SU-DHL-6 (cell line): Measurements from ENCODE around the gene LCMT2.

Experiments
- H2AFZ ChIP-seq: fragments of 200-600 bp; sonication (generic); 2 replicates; pipeline ENCODE4 v1.6.1; 2014; ENCODE audit warnings: low read depth, mild to moderate bottlenecking, moderate library complexity, mixed read lengths, antibody characterized with exemption, low read length; ENCODE audit not compliant: severe bottlenecking
- H3F3A ChIP-seq: fragments of 200-600 bp; shearing (Covaris generic); 2 replicates; pipeline ENCODE4 v1.6.0; 2016; ENCODE audit warnings: antibody characterized with exemption, mild to moderate bottlenecking; ENCODE audit not compliant: insufficient read depth
- H3K27ac ChIP-seq: fragments of 200-600 bp; sonication (generic); 2 replicates; pipeline ENCODE4 v1.5.1; 2016; ENCODE audit warnings: low read depth, mild to moderate bottlenecking, low read length, moderate library complexity, mixed read lengths
- H3K27me3 ChIP-seq: fragments of 200-600 bp; sonication (generic), shearing (Covaris generic); 2 replicates; pipeline ENCODE4 v1.6.0; 2014; ENCODE audit warnings: mild to moderate bottlenecking, low read length
- H3K36me3 ChIP-seq: fragments of 200-600 bp; sonication (generic); 2 replicates; pipeline ENCODE4 v1.6.1; 2014; ENCODE audit warnings: mild to moderate bottlenecking, low read length, mixed read lengths
- H3K4me2 ChIP-seq: fragments of 300-600, 200-600 bp; shearing (Covaris generic), sonication (generic); 2 replicates; pipeline ENCODE4 v1.6.0; 2014; ENCODE audit warnings: low read length, low read depth, mild to moderate bottlenecking; ENCODE audit not compliant: poor library complexity, severe bottlenecking
- H3K4me3 ChIP-seq: fragments of 200-600 bp; sonication (generic); 2 replicates; pipeline ENCODE4 v1.5.1; 2014; ENCODE audit warnings: antibody characterized with exemption, low read length, mild to moderate bottlenecking, mixed read lengths; ENCODE audit not compliant: insufficient read depth, poor library complexity, severe bottlenecking
- H3K79me2 ChIP-seq: fragments of 200-600 bp; sonication (generic); 2 replicates; pipeline ENCODE4 v1.6.1; 2014; ENCODE audit warnings: mild to moderate bottlenecking, low read length, moderate library complexity; ENCODE audit not compliant: insufficient read depth
- H3K9ac ChIP-seq: fragments of 200-600 bp; sonication (generic); 2 replicates; pipeline ENCODE4 v1.7.0; 2014; ENCODE audit warnings: mild to moderate bottlenecking, low read length
- H3K9me2 ChIP-seq: fragments of 200-600 bp; sonication (generic); replicated peaks from 2 replicates; pipeline ENCODE4 v1.6.1; 2014; ENCODE audit warnings: low read length; ENCODE audit not compliant: insufficient read depth
- H3K9me3 ChIP-seq: fragments of 200-600 bp; sonication (generic); 2 replicates; pipeline ENCODE4 v1.6.1; 2014; ENCODE audit warnings: low read length, mixed read lengths; ENCODE audit not compliant: insufficient read depth
- H4K20me1 ChIP-seq: fragments of 200-600 bp; sonication (generic); 2 replicates; pipeline ENCODE4 v1.6.1; 2014; ENCODE audit warnings: low read depth, mild to moderate bottlenecking, antibody characterized with exemption, low read length, moderate library complexity, mixed read lengths
- EZH2phosphoT487 ChIP-seq: fragments of 200-600 bp; sonication (generic), shearing (Covaris generic); conservative IDR thresholded peaks from 2 replicates; pipeline ENCODE4 v1.6.1; 2018; ENCODE audit warnings: mild to moderate bottlenecking, antibody characterized with exemption, low read length, moderate library complexity, mixed read lengths
- TF ChIP-seq, protein P1 (sequence below): fragments of 200-600 bp; sonication (generic); IDR thresholded peaks from one replicate; pipeline ENCODE4 v1.5.1; 2017; ENCODE audit warnings: antibody characterized with exemption, mild to moderate bottlenecking, low read length, moderate library complexity; ENCODE audit not compliant: insufficient read depth, poor library complexity, severe bottlenecking

LCMT2 gene

DNA sequence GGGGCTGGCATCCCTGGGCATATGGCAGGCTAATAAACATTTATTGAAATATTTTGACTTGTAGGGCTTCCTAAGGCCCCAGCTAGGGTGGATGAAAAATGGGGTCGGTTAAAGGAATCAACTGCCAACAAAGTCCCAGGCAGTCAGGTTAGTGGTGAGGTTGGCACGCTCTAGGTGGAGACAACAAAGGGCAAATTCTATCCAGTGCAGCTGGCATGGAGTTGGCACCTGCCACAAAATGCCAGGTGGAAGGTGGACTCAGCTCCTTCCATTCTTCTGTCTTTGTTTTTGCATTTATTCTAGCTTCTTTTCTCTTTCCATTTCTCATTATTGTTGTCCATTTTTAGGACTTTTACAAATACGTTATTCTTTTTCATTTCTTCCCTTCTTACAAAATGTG is 31.0 kb downstream of the LCMT2 start:
- Histone ChIP-seq H3K27me3 (no peaks in the 10 kb centered on the region), H3K9me2 (no peaks in the 10 kb centered on the region), H3F3A (no peaks in the 10 kb centered on the region), H3K4me2 (no peak overlapping the region), H3K79me2 (no peaks in the 10 kb centered on the region), H3K9ac (no peak overlapping the region), H4K20me1 (no peaks in the 10 kb centered on the region), H3K27ac (no peak overlapping the region), H2AFZ (no peak overlapping the region), H3K9me3 (no peaks in the 10 kb centered on the region), H3K36me3 (no peaks in the 10 kb centered on the region), H3K4me3 (no peak overlapping the region)
- no peak for TF ChIP-seq EZH2phosphoT487
- TF ChIP-seq, protein P1, sequence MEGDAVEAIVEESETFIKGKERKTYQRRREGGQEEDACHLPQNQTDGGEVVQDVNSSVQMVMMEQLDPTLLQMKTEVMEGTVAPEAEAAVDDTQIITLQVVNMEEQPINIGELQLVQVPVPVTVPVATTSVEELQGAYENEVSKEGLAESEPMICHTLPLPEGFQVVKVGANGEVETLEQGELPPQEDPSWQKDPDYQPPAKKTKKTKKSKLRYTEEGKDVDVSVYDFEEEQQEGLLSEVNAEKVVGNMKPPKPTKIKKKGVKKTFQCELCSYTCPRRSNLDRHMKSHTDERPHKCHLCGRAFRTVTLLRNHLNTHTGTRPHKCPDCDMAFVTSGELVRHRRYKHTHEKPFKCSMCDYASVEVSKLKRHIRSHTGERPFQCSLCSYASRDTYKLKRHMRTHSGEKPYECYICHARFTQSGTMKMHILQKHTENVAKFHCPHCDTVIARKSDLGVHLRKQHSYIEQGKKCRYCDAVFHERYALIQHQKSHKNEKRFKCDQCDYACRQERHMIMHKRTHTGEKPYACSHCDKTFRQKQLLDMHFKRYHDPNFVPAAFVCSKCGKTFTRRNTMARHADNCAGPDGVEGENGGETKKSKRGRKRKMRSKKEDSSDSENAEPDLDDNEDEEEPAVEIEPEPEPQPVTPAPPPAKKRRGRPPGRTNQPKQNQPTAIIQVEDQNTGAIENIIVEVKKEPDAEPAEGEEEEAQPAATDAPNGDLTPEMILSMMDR, result no peak

DNA sequence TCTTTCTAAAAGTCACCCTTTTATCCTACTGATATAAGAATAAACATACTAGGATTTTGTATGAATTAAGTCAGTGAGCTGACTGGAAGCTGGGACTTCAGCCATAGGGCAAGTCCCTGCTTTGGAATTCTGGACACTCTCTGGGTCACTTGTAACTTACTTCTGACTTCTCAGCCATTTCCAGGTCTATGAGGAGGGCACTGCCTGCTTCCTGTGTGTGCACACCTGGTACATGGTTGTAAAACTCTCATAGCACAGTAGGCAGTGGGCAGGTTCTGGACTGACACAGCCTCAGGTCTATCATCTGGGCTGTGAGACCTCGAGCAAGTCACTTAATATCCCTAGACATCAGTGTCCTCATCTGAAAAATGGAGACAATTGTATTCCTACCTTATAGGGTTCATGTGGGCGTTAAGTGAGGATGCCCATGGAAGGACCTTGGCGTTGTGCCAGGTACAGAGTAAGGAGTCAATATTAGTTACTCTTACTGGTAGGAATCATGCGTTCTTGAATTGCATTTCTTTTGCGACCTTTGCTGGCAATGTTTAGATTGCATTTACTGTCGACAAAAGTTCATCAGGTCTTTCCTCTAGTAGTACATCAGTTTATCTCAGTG is 36.2 kb downstream of the LCMT2 start:
- TF ChIP-seq, protein P1, result no peak
- no peak for TF ChIP-seq EZH2phosphoT487
- Histone ChIP-seq H3K27ac (no peak overlapping the region), H4K20me1 (no peaks in the 10 kb centered on the region), H2AFZ (no peak overlapping the region), H3K27me3 (no peaks in the 10 kb centered on the region), H3K9me3 (no peaks in the 10 kb centered on the region), H3F3A (no peaks in the 10 kb centered on the region), H3K9ac (no peak overlapping the region), H3K36me3 (no peaks in the 10 kb centered on the region), H3K9me2 (no peaks in the 10 kb centered on the region), H3K4me2 (no peak overlapping the region), H3K79me2 (no peaks in the 10 kb centered on the region), H3K4me3 (no peak overlapping the region)

DNA sequence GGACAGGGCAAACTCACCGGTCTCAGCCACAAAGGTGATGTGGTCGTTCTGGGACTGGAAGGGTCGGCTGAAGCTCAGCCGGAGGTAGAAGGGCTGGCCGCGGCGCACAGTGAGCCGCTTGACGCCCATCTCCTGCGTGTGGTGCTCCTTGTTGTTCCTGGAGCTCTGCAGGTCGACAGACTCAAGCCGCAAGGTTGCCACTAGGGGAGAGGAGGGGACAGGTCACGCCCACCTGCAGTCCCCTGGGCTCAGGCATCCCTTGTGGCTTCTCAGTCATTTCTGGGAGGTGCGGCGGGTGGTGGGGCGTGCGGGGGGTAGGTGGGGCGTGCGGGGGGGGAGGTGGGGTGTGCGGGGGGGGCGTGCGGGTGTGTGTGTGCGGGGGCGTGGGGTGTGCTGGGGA is 36.9 kb downstream of the LCMT2 start:
- no peak overlapping the region for H2AFZ ChIP-seq
- H4K20me1 ChIP-seq, result no peaks in the 10 kb centered on the region
- no peaks in the 10 kb centered on the region for H3K9me3 ChIP-seq
- H3K27me3 ChIP-seq, result no peaks in the 10 kb centered on the region
- no peak overlapping the region for H3K9ac ChIP-seq
- TF ChIP-seq, protein P1, result no peak
- TF ChIP-seq EZH2phosphoT487, result no peak
- no peaks in the 10 kb centered on the region for H3K9me2 ChIP-seq
- H3F3A ChIP-seq, result no peaks in the 10 kb centered on the region
- H3K4me2 ChIP-seq, result no peak overlapping the region
- no peaks in the 10 kb centered on the region for H3K79me2 ChIP-seq
- no peak overlapping the region for H3K4me3 ChIP-seq
- no peak overlapping the region for H3K27ac ChIP-seq
- H3K36me3 ChIP-seq, result no peaks in the 10 kb centered on the region
